HEK293 (cell line): ENCODE data around the gene CAD.
"Not testable (repeated sequence)": the region's sequence is repeated elsewhere in the genome, so short reads cannot be mapped to it uniquely, and the experiment has no call there.

Experiments
- CTCF ChIA-PET: fragments of 350-600 bp; formaldehyde crosslinking; extraction: SDS; loops from one replicate; lab custom pipeline; 2021; ENCODE audit warnings: antibody characterized with exemption; lab: Yijun Ruan, JAX
- POLR2A ChIA-PET: fragments of 300-600 bp; formaldehyde crosslinking; extraction: SDS; loops from one replicate; lab custom pipeline; 2020; ENCODE audit warnings: antibody characterized with exemption, inconsistent platforms; lab: Yijun Ruan, JAX
- H3K27ac ChIP-seq: fragments of 200-500 bp; sonication (Bioruptor generic); 2 replicates; pipeline ENCODE4 v1.5.1; 2014; ENCODE audit warnings: low read depth, low read length, control low read depth, inconsistent platforms; ENCODE audit errors: extremely low read depth
- H3K36me3 ChIP-seq, 2 experiments: fragments of 200-500 bp in 1 of 2; sonication (Bioruptor generic) in 1 of 2; 1 replicate in 1 of 2; 2 replicates in 1 of 2; pipeline ENCODE4 v1.5.1; 2014 to 2017; ENCODE audit warnings: inconsistent platforms in 2 of 2, low read length in 2 of 2; ENCODE audit not compliant: control insufficient read depth in 2 of 2, insufficient read depth in 1 of 2
- H3K4me1 ChIP-seq: fragments of 200-500 bp; sonication (Bioruptor generic); 2 replicates; pipeline ENCODE4 v1.5.1; 2014; ENCODE audit warnings: mild to moderate bottlenecking, low read length, inconsistent platforms; ENCODE audit not compliant: control insufficient read depth, insufficient read depth
- H3K4me3 ChIP-seq: 2 replicates; pipeline ENCODE4 v1.5.1; 2011; ENCODE audit warnings: low read depth, mild to moderate bottlenecking, control low read depth, low read length, moderate library complexity
- H3K9me3 ChIP-seq: fragments of 200-500 bp; sonication (Bioruptor generic); 2 replicates; pipeline ENCODE4 v1.5.1; 2014; ENCODE audit warnings: low read depth, low read length, inconsistent platforms; ENCODE audit not compliant: control insufficient read depth, insufficient read depth
- BCL11B ChIP-seq: fragments of 450-650 bp; formaldehyde crosslinking; IDR thresholded peaks from 2 replicates; pipeline ENCODE4 v1.5.1; 2016; ENCODE audit warnings: low read depth, missing biosample characterization, missing genetic modification characterization
- KLF10 ChIP-seq: fragments of 450-650 bp; IDR thresholded peaks from 2 replicates; pipeline ENCODE4 v1.5.1; 2018; ENCODE audit warnings: missing biosample characterization, mild to moderate bottlenecking, missing genetic modification characterization
- REPIN1 ChIP-seq: fragments of 450-650 bp; formaldehyde crosslinking; IDR thresholded peaks from 2 replicates; pipeline ENCODE4 v1.5.1; 2017; ENCODE audit warnings: missing biosample characterization, missing genetic modification characterization, low read depth
- ZBTB17 ChIP-seq: fragments of 450-650 bp; formaldehyde crosslinking; IDR thresholded peaks from 2 replicates; pipeline ENCODE4 v1.5.1; 2016; ENCODE audit warnings: missing biosample characterization, missing genetic modification characterization
- ZBTB21 ChIP-seq: fragments of 450-650 bp; formaldehyde crosslinking; IDR thresholded peaks from 2 replicates; pipeline ENCODE4 v1.5.1; 2017; ENCODE audit warnings: missing biosample characterization, missing genetic modification characterization
- ZNF133 ChIP-seq: fragments of 450-650 bp; formaldehyde crosslinking; IDR thresholded peaks from 2 replicates; pipeline ENCODE4 v1.5.1; 2016; ENCODE audit warnings: missing biosample characterization, missing genetic modification characterization
- ZNF16 ChIP-seq: fragments of 450-650 bp; formaldehyde crosslinking; IDR thresholded peaks from 2 replicates; pipeline ENCODE4 v1.5.1; 2016; ENCODE audit warnings: low read depth, missing biosample characterization, missing genetic modification characterization
- ZNF184 ChIP-seq: fragments of 450-650 bp; IDR thresholded peaks from 2 replicates; pipeline ENCODE4 v1.5.1; 2018; ENCODE audit warnings: missing biosample characterization, mild to moderate bottlenecking, missing genetic modification characterization
- ZNF2 ChIP-seq: fragments of 450-650 bp; formaldehyde crosslinking; IDR thresholded peaks from 2 replicates; pipeline ENCODE4 v1.5.1; 2016; ENCODE audit warnings: missing biosample characterization, missing genetic modification characterization
- ZNF23 ChIP-seq: fragments of 450-650 bp; formaldehyde crosslinking; IDR thresholded peaks from 2 replicates; pipeline ENCODE4 v1.5.1; 2016; ENCODE audit warnings: missing biosample characterization, missing genetic modification characterization, borderline replicate concordance
- ZNF324 ChIP-seq: fragments of 450-650 bp; formaldehyde crosslinking; IDR thresholded peaks from 2 replicates; pipeline ENCODE4 v1.5.1; 2016; ENCODE audit warnings: missing biosample characterization, missing genetic modification characterization
- ZNF404 ChIP-seq: fragments of 450-650 bp; formaldehyde crosslinking; IDR thresholded peaks from 2 replicates; pipeline ENCODE4 v1.5.1; 2017; ENCODE audit warnings: missing biosample characterization, missing genetic modification characterization
- ZNF423 ChIP-seq: fragments of 450-650 bp; formaldehyde crosslinking; IDR thresholded peaks from 2 replicates; pipeline ENCODE4 v1.5.1; 2016; ENCODE audit warnings: missing biosample characterization, missing genetic modification characterization
- ZNF48 ChIP-seq: fragments of 450-650 bp; formaldehyde crosslinking; IDR thresholded peaks from 2 replicates; pipeline ENCODE4 v1.5.1; 2016; ENCODE audit warnings: missing biosample characterization, missing genetic modification characterization
- ZNF501 ChIP-seq: fragments of 450-650 bp; formaldehyde crosslinking; IDR thresholded peaks from 2 replicates; pipeline ENCODE4 v1.5.1; 2016; ENCODE audit warnings: missing biosample characterization, missing genetic modification characterization
- ZNF544 ChIP-seq: fragments of 450-650 bp; formaldehyde crosslinking; IDR thresholded peaks from 2 replicates; pipeline ENCODE4 v1.5.0; 2017; ENCODE audit warnings: missing biosample characterization, missing genetic modification characterization
- ZNF677 ChIP-seq: fragments of 450-650 bp; IDR thresholded peaks from 2 replicates; pipeline ENCODE4 v1.5.0; 2018; ENCODE audit warnings: missing biosample characterization, mild to moderate bottlenecking, missing genetic modification characterization, moderate library complexity
- TF ChIP-seq, protein P1 (sequence below): fragments of 450-650 bp; formaldehyde crosslinking; IDR thresholded peaks from 2 replicates; pipeline ENCODE4 v1.5.1; 2016; ENCODE audit warnings: missing biosample characterization, missing genetic modification characterization, low read depth
- TF ChIP-seq, protein P2 (sequence below): fragments of 450-650 bp; formaldehyde crosslinking; IDR thresholded peaks from 2 replicates; pipeline ENCODE4 v1.5.1; 2016; ENCODE audit warnings: missing biosample characterization, missing genetic modification characterization

The CAD gene

DNA sequence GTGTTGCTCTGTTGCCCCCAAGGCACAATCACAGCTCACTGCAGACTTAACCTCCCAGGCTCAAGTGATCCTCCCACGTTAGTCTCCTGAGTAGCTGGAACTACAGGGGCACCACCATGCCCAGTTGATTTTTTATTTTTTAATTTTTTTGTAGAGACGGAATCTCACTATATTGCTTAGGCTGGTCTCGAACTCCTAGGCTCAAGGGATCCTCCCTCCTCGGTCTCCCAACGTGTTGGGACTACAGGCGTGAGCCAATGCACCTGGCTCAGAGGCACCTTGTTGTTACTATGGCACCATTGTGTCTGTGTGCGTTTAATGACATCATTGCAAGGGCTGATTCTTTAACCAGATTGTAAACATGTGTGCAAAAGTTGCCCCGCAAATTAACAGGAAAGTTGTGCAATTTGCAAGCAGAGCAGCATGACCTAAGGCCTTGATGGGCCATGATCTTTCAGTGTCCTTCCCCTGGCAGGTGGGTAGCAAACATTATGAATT, 45.8 kb upstream of the CAD start:
- no peak overlapping the region for H3K27ac ChIP-seq
- H3K36me3 ChIP-seq: no peaks in the 10 kb centered on the region
- CTCF ChIA-PET: interaction anchor here (0.6 to 2.4 kb wide), 6 partner anchors 18 to 328 kb away, joined by 3 to 22 read pairs (median 4); no protein-coding TSS in a partner anchor
- H3K4me1 ChIP-seq: no peaks in the 10 kb centered on the region
- TF ChIP-seq, protein P1, sequence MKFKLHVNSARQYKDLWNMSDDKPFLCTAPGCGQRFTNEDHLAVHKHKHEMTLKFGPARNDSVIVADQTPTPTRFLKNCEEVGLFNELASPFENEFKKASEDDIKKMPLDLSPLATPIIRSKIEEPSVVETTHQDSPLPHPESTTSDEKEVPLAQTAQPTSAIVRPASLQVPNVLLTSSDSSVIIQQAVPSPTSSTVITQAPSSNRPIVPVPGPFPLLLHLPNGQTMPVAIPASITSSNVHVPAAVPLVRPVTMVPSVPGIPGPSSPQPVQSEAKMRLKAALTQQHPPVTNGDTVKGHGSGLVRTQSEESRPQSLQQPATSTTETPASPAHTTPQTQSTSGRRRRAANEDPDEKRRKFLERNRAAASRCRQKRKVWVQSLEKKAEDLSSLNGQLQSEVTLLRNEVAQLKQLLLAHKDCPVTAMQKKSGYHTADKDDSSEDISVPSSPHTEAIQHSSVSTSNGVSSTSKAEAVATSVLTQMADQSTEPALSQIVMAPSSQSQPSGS (tag by site-specific recombination): peak; percentile 57; the same call in 1 of the 2 replicates
- TF ChIP-seq BCL11B (tag by site-specific recombination): no peak
- no peaks in the 10 kb centered on the region for H3K9me3 ChIP-seq
- H3K4me3 ChIP-seq: no peak overlapping the region
- POLR2A ChIA-PET: interaction anchor here (0.7 kb wide), 1 partner anchor 21 kb away, joined by 3 read pairs; no protein-coding TSS in a partner anchor

DNA sequence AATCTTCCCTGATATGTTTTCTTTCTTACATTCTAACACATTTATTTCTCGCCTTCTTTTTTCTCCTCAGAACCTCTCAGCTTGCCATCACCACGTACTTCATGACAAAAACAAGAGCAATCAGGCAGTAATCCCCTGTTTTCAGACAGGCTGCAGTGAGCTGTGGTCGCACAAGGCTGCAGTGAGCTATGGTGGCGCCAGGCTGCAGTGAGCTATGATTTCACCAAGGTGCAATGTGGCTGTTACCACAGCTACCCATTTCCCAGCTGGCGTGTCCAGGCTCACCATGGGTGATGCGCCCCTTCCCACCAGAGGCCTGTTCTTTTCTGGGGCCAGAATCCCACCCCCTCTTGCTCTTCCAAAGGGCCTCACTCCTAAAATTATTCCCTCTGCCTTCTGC, 42.5 kb upstream of the CAD start:
- ChIA-PET CTCF (interaction anchor here (0.8 to 1.7 kb wide), 4 partner anchors 8 to 105 kb away, joined by 3 to 6 read pairs (median 4); no protein-coding TSS in a partner anchor), POLR2A (interaction anchor here (0.7 kb wide), 1 partner anchor 263 kb away, joined by 4 read pairs; no protein-coding TSS in a partner anchor)
- Histone ChIP-seq H3K9me3 (no peaks in the 10 kb centered on the region), H3K36me3 (no peaks in the 10 kb centered on the region), H3K4me3 (no peak overlapping the region), H3K27ac (no peak overlapping the region), H3K4me1 (no peaks in the 10 kb centered on the region)
- TF ChIP-seq ZNF48 (tag by site-specific recombination) (no peak), ZBTB17 (tag by site-specific recombination) (0 out of 2 replicates have a peak, but pooled peaks have one; percentile 37), ZNF184 (tag by site-specific recombination) (no peak)

DNA sequence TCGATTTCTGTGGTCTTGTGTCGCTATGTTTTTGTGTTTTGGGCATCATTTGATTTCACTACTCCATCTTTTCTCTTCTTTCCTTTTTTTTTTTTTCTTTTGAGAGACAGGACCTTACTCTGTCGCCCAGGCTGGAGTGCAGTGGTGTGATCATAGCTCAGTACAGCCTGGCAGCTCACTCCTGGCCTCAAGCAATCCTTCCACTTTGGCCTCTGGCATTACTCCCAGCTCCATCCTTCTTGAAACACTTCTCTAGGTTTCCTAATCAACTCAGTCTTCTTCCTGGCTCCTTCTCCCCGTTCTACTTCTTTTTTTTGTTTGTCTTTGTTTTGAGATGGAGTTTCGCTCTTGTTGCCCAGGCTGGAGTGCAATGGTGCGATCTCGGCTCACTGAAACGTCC, 41.8 kb upstream of the CAD start:
- no peak for TF ChIP-seq ZBTB21
- no peak for TF ChIP-seq REPIN1 (tag by site-specific recombination)
- no peak for TF ChIP-seq ZNF677 (tag by site-specific recombination)
- no peak for TF ChIP-seq ZNF501 (tag by site-specific recombination)
- TF ChIP-seq ZNF423 (tag by site-specific recombination): no peak
- no peak for TF ChIP-seq ZNF23 (tag by site-specific recombination)
- no peak for TF ChIP-seq ZNF324 (tag by site-specific recombination)
- TF ChIP-seq ZNF404 (tag by site-specific recombination): no peak
- no peak for TF ChIP-seq KLF10 (tag by site-specific recombination)
- TF ChIP-seq ZNF2 (tag by site-specific recombination): no peak
- TF ChIP-seq ZNF16 (tag by site-specific recombination): no peak
- TF ChIP-seq, protein P2, sequence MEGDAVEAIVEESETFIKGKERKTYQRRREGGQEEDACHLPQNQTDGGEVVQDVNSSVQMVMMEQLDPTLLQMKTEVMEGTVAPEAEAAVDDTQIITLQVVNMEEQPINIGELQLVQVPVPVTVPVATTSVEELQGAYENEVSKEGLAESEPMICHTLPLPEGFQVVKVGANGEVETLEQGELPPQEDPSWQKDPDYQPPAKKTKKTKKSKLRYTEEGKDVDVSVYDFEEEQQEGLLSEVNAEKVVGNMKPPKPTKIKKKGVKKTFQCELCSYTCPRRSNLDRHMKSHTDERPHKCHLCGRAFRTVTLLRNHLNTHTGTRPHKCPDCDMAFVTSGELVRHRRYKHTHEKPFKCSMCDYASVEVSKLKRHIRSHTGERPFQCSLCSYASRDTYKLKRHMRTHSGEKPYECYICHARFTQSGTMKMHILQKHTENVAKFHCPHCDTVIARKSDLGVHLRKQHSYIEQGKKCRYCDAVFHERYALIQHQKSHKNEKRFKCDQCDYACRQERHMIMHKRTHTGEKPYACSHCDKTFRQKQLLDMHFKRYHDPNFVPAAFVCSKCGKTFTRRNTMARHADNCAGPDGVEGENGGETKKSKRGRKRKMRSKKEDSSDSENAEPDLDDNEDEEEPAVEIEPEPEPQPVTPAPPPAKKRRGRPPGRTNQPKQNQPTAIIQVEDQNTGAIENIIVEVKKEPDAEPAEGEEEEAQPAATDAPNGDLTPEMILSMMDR (tag by site-specific recombination): no peak
- no peak for TF ChIP-seq ZNF544 (tag by site-specific recombination)
- TF ChIP-seq ZNF133 (tag by site-specific recombination): no peak
- ChIA-PET CTCF (interaction anchor here (0.9 to 1.7 kb wide), 5 partner anchors 9 to 329 kb away, joined by 3 to 6 read pairs (median 4); partner anchors contain the start of gene PREB), POLR2A (interaction anchor here (0.7 kb wide), 1 partner anchor 264 kb away, joined by 4 read pairs; no protein-coding TSS in a partner anchor)
- Histone ChIP-seq H3K9me3 (no peaks in the 10 kb centered on the region), H3K36me3 (no peaks in the 10 kb centered on the region), H3K4me3 (no peak overlapping the region), H3K27ac (no peak overlapping the region), H3K4me1 (no peaks in the 10 kb centered on the region)

DNA sequence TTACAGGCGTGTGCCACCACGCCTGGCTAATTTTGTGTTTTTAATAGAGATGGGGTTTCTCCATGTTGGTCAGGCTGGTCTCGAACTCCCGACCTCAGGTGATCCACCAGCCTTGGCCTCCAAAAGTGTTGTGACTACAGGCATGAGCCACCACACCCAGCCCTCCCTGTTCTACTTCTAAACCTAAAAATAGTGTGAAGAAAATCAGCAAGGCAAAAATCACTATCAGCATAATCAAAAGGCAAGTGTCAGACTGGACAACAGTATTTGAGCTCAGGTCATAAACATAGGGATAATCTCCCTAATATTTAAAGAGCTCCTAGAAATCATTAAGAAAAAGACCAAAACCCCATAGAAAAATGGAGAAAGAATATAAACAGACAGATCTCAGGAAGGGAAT, 41.4 kb upstream of the CAD start:
- H3K4me3 ChIP-seq, H3K4me1 ChIP-seq, H3K9me3 ChIP-seq, H3K27ac ChIP-seq, POLR2A ChIA-PET, H3K36me3 ChIP-seq: not testable (repeated sequence)
- CTCF ChIA-PET: interaction anchor here (0.6 to 1.7 kb wide), 5 partner anchors 8 to 330 kb away, joined by 3 to 6 read pairs (median 3); partner anchors contain the start of gene PREB
